GM13977 (cell line): ENCODE data around the gene PTPRM.

Experiments used
- DNase-seq: peaks from one replicate; pipeline ENCODE4 v3.0.0; 2012; ENCODE audit warnings: low spot score
- in situ Hi-C: fragments of 300-500 bp; cut with MboI; formaldehyde crosslinking; loops from one replicate; pipeline ENCODE4 v1.12.0; 2022; ENCODE audit warnings: low sequenced_read_pairs, low pct_unique_long_range_greater_than_20kb, mixed read lengths, inconsistent platforms; ENCODE audit not compliant: unreplicated experiment
- TF ChIP-seq, protein P1 (sequence below): IDR thresholded peaks from 2 replicates; pipeline ENCODE4 v1.5.1; 2012; ENCODE audit warnings: mild to moderate bottlenecking, control low read depth; ENCODE audit not compliant: insufficient read depth; ENCODE audit errors: extremely low read depth, missing control alignments

The PTPRM gene

GRCh38 chr18:8303151-8303755 lies 736.1 kb downstream of the PTPRM start:
- no peak for DNase-seq
- in situ Hi-C loops = no loop called here
- TF ChIP-seq, protein P1, sequence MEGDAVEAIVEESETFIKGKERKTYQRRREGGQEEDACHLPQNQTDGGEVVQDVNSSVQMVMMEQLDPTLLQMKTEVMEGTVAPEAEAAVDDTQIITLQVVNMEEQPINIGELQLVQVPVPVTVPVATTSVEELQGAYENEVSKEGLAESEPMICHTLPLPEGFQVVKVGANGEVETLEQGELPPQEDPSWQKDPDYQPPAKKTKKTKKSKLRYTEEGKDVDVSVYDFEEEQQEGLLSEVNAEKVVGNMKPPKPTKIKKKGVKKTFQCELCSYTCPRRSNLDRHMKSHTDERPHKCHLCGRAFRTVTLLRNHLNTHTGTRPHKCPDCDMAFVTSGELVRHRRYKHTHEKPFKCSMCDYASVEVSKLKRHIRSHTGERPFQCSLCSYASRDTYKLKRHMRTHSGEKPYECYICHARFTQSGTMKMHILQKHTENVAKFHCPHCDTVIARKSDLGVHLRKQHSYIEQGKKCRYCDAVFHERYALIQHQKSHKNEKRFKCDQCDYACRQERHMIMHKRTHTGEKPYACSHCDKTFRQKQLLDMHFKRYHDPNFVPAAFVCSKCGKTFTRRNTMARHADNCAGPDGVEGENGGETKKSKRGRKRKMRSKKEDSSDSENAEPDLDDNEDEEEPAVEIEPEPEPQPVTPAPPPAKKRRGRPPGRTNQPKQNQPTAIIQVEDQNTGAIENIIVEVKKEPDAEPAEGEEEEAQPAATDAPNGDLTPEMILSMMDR = no peak

DNA sequence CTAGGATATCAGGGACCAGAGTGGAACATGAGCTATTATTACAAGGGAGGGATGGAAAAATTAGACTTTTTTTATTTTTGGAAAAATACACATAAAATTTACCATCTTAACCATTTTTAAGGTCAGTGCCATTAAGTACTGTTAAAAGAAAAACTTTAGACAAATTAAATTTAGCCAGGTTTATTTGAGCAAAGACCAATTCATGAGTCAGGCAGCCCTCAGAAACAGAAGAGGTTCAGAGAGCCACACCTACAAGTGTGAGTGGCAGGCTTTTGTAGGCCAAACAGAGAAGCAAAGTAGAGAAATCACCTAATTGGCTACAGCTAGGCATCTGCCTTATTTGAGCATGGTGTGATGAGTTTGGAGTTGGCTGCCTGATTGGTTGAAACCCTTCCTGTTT lies 740.8 kb downstream of the PTPRM start:
- in situ Hi-C loops = no loop called here
- TF ChIP-seq, protein P1 = no peak
- DNase-seq = no peak

DNA sequence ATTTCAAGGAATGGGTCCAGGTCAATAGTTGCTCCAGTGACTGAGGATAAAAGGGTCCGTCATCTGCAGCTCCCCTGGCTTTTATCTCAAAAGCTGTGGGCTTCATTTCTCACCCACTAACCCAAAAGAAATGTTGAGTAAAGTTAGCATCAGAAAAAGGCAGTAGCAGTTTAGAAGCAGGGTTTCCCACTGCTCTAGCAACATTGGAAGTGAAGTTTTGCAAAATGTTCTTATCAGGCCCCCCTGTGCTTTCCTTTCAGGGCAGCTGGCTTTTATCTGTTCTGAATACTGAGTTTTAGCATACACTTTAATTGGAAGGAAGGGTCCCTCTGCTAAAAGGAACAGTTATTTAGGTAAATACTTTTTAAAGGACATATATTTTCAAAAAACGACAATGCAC lies 745.9 kb downstream of the PTPRM start:
- in situ Hi-C loops = no loop called here
- TF ChIP-seq, protein P1 = no peak
- DNase-seq = no peak

DNA sequence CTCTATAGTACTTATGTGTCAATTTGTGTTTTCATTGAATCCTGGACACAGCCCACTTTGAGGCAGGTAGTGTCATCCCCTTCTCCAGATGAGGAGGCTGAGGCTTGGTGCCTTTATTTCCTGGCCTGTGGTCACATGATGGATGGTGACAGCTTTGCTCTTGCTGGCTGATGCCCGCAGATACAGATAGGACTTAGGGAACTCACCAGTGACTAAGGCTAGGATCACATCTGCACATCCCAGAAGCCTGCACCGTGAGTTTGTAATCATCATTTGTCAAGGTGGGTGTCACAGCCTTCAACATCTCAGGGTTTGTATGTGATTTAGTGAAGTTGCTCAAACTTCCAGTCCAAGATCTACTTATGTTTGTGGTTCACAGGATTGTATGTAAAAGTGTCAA lies 747.0 kb downstream of the PTPRM start:
- in situ Hi-C loops = no loop called here
- TF ChIP-seq, protein P1 = no peak
- no peak for DNase-seq

DNA sequence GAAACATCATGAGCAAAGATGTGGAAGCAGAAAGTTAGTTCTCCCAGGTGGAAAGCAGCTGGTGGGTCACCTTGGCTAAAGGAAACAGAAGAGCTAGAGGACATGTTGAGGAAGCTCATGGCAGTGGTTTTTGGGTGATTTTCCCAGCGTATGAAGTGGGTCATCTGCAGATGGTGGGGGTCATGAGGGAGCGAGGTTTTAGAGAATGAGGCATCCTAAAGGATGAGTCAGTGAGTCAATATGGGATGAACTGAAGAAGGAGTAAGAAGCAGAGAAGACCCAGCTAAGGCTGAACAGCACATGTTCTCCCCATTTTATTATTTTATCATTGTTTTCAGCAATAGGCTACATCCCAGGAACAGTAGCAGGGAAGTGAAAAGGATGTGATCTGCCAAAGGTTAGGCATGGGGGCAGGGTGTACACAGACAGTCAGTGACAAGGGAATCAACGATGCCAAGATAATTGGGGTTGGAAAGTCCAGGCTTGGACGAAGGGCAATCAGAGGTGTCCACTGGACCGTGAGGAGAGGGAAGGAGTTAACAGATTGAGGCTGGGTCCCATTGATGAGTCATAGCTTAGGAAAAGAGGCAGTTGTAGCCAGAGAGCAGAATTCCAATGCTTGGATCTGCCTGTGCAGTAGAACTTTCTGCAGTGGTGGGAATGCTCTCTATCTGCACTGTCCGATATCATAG lies 752.8 kb downstream of the PTPRM start:
- in situ Hi-C loops = no loop called here
- DNase-seq = no peak
- TF ChIP-seq, protein P1 = no peak

DNA sequence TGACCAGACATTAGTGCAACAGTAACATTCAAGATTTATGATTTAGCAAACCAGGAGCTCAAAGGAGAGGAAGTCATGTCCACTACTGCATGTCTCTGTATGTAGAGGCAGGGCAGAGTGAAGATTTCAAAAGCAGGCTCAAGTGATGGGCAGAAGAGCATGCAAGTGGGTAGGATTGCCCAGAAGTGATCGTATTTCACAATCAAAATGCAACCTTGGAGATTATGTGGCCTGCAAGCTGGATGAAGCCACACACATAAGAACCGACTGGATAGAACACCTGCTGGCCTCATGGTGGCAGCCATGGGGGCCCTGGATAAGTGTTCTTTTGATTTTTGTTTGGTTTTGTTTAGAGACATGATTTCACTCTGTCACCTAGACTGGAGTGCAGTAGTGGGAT lies 755.4 kb downstream of the PTPRM start:
- DNase-seq = no peak
- TF ChIP-seq, protein P1 = no peak
- in situ Hi-C loops = no loop called here
